ENCODE measurements around the gene CLASRP.
"Not testable (repeated sequence)": the region's sequence is repeated elsewhere in the genome, so short reads cannot be mapped to it uniquely, and the experiment has no call there.

Gene CLASRP

GRCh38 chr19:45038931-45039893, at the start of gene CLASRP:
TSS of gene CLASRP (plus strand) at chr19:45039045. CDS start at chr19:45040213, 1,168 bp downstream.
- peak; percentile 74 to 85 (median 82) for DNase-seq (ENCODE audit: low read depth in 4 of 4, low spot score in 1 of 4)

GRCh38 chr19:44990459-44990858, 48.4 kb upstream of the CLASRP start:
- no peak for DNase-seq (ENCODE audit: low read depth in 4 of 4, low spot score in 1 of 4)

GRCh38 chr19:44990966-44991365, 47.9 kb upstream of the CLASRP start:
- DNase-seq (ENCODE audit: low read depth in 4 of 4, low spot score in 1 of 4) = no peak

- DNase-seq (ENCODE audit: low read depth in 4 of 4, low spot score in 1 of 4) = no peak
These were observed 46.3 kb upstream of the CLASRP start for GRCh38 chr19:44992336-44993163.

GRCh38 chr19:44993526-44993925, 45.3 kb upstream of the CLASRP start:
- no peak for DNase-seq (ENCODE audit: low read depth in 4 of 4, low spot score in 1 of 4)

- no peak for DNase-seq (ENCODE audit: low read depth in 4 of 4, low spot score in 1 of 4)
These were observed 44.8 kb upstream of the CLASRP start for GRCh38 chr19:44993926-44994537.

GRCh38 chr19:44998025-44998424, 40.8 kb upstream of the CLASRP start:
- DNase-seq (ENCODE audit: low read depth in 4 of 4, low spot score in 1 of 4) = no peak

- DNase-seq (ENCODE audit: low read depth in 4 of 4, low spot score in 1 of 4) = not testable (repeated sequence)
These were observed 39.5 kb upstream of the CLASRP start for GRCh38 chr19:44999131-44999925.

GRCh38 chr19:45000665-45001064, 38.2 kb upstream of the CLASRP start:
- not testable (repeated sequence) for DNase-seq (ENCODE audit: low read depth in 4 of 4, low spot score in 1 of 4)

GRCh38 chr19:45001087-45001739, 37.6 kb upstream of the CLASRP start, which contains the start of gene RELB:
TSS of gene RELB (plus strand) at chr19:45001464. CDS start at chr19:45001580, 116 bp downstream.
- peak; percentile 94 to 97 (median 95) for DNase-seq (ENCODE audit: low read depth in 4 of 4, low spot score in 1 of 4)

GRCh38 chr19:45003485-45003884, 35.4 kb upstream of the CLASRP start:
- no peak for DNase-seq (ENCODE audit: low read depth in 4 of 4, low spot score in 1 of 4)

- DNase-seq (ENCODE audit: low read depth in 4 of 4, low spot score in 1 of 4) = no peak
These were observed 33.1 kb upstream of the CLASRP start for GRCh38 chr19:45005787-45006186.

- DNase-seq (ENCODE audit: low read depth in 4 of 4, low spot score in 1 of 4) = no peak
These were observed 30.3 kb upstream of the CLASRP start for GRCh38 chr19:45008552-45008951.

GRCh38 chr19:45009625-45010255, 29.1 kb upstream of the CLASRP start:
- DNase-seq (ENCODE audit: low read depth in 4 of 4, low spot score in 1 of 4) = no peak

- no peak for DNase-seq (ENCODE audit: low read depth in 4 of 4, low spot score in 1 of 4)
These were observed 28.5 kb upstream of the CLASRP start for GRCh38 chr19:45010306-45010705.

GRCh38 chr19:45011959-45012358, 26.9 kb upstream of the CLASRP start:
- DNase-seq (ENCODE audit: low read depth in 4 of 4, low spot score in 1 of 4) = no peak

- DNase-seq (ENCODE audit: low read depth in 4 of 4, low spot score in 1 of 4) = peak; percentile 25 to 38 (median 34)
These were observed 22.2 kb upstream of the CLASRP start for GRCh38 chr19:45016388-45017314.

GRCh38 chr19:45019187-45019586, 19.7 kb upstream of the CLASRP start:
- no peak for DNase-seq (ENCODE audit: low read depth in 4 of 4, low spot score in 1 of 4)
